ENCODE data around the gene CTIF.

The CTIF gene

DNA sequence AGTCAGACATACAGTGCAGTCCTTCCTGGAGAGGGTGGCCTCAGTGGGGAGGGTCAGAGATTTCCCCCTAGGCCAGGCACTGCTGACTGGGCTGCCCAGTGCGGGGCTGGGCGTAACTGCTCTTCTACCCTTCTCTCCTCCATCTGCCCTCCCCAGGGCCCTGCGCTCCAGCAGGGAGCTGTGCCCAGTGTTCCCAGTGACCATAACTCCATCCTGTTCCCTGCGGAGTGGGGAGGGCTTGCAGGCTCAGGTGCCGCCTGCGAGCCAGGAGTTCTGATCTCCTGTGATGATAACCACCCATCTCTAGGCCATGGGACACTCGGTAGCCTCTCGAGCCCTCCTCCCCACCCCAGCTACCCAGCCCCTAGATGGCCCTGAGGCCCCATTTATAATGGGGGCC is 304.3 kb downstream of the CTIF start:
- Histone ChIP-seq H3K27ac (ENCODE audit: low read length) (no peak overlapping the region), H3K4me3 (ENCODE audit: low read length) (no peak overlapping the region), H3K9ac (ENCODE audit: low read depth, low read length) (no peak overlapping the region), H3K36me3 (ENCODE audit: insufficient read depth, low read depth, low read length) (no peaks in the 10 kb centered on the region), H3K9me3 (ENCODE audit: insufficient read depth, low read depth, low read length) (no peaks in the 10 kb centered on the region), H3K27me3 (ENCODE audit: insufficient read depth, low read length) (no peaks in the 10 kb centered on the region), H3K4me1 (ENCODE audit: insufficient read depth, low read length) (peaks cover 4% of the 10 kb centered on the region; the same call in 1 of the 2 replicates)

DNA sequence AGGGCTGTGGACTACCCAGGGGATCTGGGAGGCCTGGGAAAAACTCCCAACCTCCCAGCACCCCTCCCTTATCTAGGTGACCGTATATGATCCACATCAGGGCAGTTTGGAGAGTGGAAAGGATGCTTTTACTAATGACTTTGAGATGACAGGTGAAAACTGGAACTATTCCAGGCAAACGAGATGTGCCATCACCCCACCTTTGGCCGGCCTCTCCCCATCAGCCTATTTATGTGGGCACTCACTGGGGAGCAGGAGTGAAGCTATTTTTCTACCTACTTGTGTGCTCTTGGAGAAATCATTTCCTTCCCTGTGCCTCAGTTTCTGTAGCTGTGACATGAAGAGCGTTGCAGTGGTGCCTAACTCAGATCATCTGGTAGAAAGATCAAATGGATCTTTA is 304.8 kb downstream of the CTIF start:
- Histone ChIP-seq H3K36me3 (ENCODE audit: insufficient read depth, low read depth, low read length) (no peaks in the 10 kb centered on the region), H3K9ac (ENCODE audit: low read depth, low read length) (no peak overlapping the region), H3K27me3 (ENCODE audit: insufficient read depth, low read length) (no peaks in the 10 kb centered on the region), H3K27ac (ENCODE audit: low read length) (no peak overlapping the region), H3K9me3 (ENCODE audit: insufficient read depth, low read depth, low read length) (no peaks in the 10 kb centered on the region), H3K4me3 (ENCODE audit: low read length) (no peak overlapping the region), H3K4me1 (ENCODE audit: insufficient read depth, low read length) (peaks cover 7% of the 10 kb centered on the region)

DNA sequence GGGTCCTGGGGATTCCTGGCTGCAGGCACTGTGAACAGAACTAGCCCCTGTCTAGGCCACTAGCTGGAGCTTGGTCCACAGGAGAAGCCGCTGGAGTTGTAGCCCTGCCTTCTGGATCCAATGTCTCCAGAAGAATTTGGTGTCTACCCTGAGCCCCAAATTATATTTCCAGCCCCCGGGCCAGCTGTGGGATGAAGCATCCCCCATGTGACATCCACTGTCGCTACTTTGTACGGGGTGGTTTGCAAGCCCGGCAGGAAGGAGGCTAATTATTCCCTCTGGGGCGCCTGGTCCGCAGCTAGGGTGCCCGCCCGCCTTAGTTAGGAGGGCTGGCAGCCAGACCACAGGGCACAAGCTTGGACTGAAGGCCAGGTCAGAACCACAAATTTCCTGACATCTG is 305.4 kb downstream of the CTIF start:
- Histone ChIP-seq H3K9ac (ENCODE audit: low read depth, low read length) (no peak overlapping the region), H3K9me3 (ENCODE audit: insufficient read depth, low read depth, low read length) (no peaks in the 10 kb centered on the region), H3K4me3 (ENCODE audit: low read length) (no peak overlapping the region), H3K27me3 (ENCODE audit: insufficient read depth, low read length) (no peaks in the 10 kb centered on the region), H3K27ac (ENCODE audit: low read length) (no peak overlapping the region), H3K4me1 (ENCODE audit: insufficient read depth, low read length) (peaks cover 8% of the 10 kb centered on the region), H3K36me3 (ENCODE audit: insufficient read depth, low read depth, low read length) (no peaks in the 10 kb centered on the region)

DNA sequence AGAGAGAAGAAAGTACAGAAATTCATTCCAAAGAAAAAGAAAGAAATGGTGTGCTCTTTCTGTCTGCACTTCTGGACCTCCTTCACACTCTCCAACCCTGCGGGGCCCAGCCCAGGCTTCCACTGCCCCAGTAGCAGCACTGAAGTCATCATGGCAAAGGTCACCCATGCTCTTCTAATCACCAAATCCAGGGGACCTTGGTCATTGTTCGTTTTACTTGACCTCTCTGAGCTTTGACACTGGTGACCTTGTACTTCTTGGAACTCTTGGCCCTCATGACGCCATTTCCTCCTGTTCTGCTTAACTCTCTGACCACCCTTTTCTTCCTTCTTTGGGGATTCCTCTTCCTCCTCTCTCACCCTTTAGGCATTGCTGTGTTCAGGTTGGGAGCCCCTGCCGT is 306.3 kb downstream of the CTIF start:
- Histone ChIP-seq H3K4me3 (ENCODE audit: low read length) (no peak overlapping the region), H3K27me3 (ENCODE audit: insufficient read depth, low read length) (no peaks in the 10 kb centered on the region), H3K36me3 (ENCODE audit: insufficient read depth, low read depth, low read length) (no peaks in the 10 kb centered on the region), H3K27ac (ENCODE audit: low read length) (no peak overlapping the region), H3K4me1 (ENCODE audit: insufficient read depth, low read length) (peaks cover 8% of the 10 kb centered on the region), H3K9ac (ENCODE audit: low read depth, low read length) (no peak overlapping the region), H3K9me3 (ENCODE audit: insufficient read depth, low read depth, low read length) (no peaks in the 10 kb centered on the region)

DNA sequence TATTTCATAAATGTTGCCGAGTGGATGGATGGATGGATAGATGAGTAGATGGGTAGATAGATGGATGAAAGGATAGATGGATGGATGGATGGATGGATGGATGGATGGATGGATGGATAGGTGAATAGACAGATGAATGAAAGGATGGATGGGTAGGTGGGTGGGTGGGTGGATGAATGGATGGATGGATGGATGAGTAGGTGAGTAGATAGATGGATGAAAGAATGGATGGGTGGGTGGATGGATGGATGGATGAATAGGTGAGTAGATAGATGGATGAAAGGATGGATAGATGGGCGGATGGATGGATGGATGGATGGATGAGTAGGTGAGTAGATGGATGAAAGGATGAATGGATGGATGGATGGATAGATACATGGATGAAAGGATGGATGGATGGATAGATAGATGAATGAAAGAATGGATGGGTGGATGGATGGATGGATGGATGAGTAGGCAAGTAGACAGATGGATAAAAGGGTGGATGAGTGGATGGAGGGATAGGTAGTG is 307.6 kb downstream of the CTIF start:
- no peaks in the 10 kb centered on the region for H3K27me3 ChIP-seq (ENCODE audit: insufficient read depth, low read length)
- no peaks in the 10 kb centered on the region for H3K9me3 ChIP-seq (ENCODE audit: insufficient read depth, low read depth, low read length)
- H3K9ac ChIP-seq (ENCODE audit: low read depth, low read length) = no peak overlapping the region
- no peak overlapping the region for H3K4me3 ChIP-seq (ENCODE audit: low read length)
- H3K36me3 ChIP-seq (ENCODE audit: insufficient read depth, low read depth, low read length) = no peaks in the 10 kb centered on the region
- H3K27ac ChIP-seq (ENCODE audit: low read length) = no peak overlapping the region
- H3K4me1 ChIP-seq (ENCODE audit: insufficient read depth, low read length) = peaks cover 18% of the 10 kb centered on the region

DNA sequence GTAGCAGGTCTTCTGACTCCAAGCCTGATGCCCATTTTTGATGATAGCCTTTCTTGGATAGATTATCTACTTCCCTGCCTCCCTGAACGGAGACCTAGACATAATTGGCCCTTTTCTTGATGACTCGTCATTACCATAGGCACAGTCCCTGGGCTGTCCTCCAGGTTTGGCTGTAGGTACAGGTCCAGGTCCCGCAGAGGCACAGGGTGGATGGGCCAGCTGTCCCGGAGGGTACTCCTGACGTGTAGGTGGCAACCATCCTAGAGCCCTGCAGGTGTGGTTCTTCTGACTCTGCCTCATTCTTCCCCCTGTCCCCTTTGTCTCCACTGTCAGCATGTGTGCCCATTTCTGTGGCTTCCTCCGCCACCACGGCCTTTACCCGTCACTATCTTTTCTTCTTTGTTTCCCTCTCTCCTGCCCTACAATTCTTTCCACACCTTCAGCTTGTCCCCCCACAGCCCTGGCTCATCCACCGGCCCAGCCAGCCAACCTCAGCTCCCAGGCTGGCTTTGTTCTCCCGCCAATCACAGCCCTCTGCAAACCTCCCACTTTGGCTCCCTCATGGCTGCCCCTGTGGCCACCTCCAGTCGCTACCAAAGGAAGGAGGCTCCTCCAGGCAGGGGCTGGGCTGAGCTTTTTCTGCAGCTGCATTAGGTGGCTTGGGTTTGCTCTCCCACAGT is 309.1 kb downstream of the CTIF start:
- Histone ChIP-seq H3K9ac (ENCODE audit: low read depth, low read length) (no peak overlapping the region), H3K4me3 (ENCODE audit: low read length) (no peak overlapping the region), H3K9me3 (ENCODE audit: insufficient read depth, low read depth, low read length) (no peaks in the 10 kb centered on the region), H3K27me3 (ENCODE audit: insufficient read depth, low read length) (no peaks in the 10 kb centered on the region), H3K36me3 (ENCODE audit: insufficient read depth, low read depth, low read length) (no peaks in the 10 kb centered on the region), H3K27ac (ENCODE audit: low read length) (no peak overlapping the region), H3K4me1 (ENCODE audit: insufficient read depth, low read length) (peaks cover 16% of the 10 kb centered on the region)

DNA sequence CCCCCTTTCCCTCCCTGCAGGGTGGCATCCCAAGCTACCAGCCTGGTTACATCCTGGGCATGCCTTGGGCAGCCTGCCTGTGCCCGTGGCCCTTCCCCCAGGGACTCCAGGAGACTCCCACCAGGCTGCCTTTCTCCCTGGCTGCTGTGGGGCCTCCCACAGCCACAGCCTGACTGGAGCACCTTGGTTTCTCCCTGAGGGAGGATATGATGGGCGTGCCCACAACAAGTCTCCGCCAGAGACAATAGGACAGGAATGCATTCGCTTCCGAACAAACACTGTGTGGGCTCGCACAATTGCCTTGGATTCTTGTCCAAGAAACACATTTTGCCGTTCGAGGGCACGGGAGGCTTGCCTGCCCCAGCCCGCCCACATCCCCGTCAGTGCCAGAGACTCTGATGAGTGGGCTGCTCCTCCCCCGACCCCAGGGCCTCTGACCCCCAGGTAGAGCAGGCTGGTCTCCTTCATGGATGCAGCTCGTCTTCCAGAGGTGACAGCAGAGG is 309.9 kb downstream of the CTIF start:
- Histone ChIP-seq H3K9me3 (ENCODE audit: insufficient read depth, low read depth, low read length) (no peaks in the 10 kb centered on the region), H3K4me3 (ENCODE audit: low read length) (no peak overlapping the region), H3K27me3 (ENCODE audit: insufficient read depth, low read length) (no peaks in the 10 kb centered on the region), H3K9ac (ENCODE audit: low read depth, low read length) (no peak overlapping the region), H3K27ac (ENCODE audit: low read length) (no peak overlapping the region), H3K36me3 (ENCODE audit: insufficient read depth, low read depth, low read length) (no peaks in the 10 kb centered on the region), H3K4me1 (ENCODE audit: insufficient read depth, low read length) (peaks cover 16% of the 10 kb centered on the region)

DNA sequence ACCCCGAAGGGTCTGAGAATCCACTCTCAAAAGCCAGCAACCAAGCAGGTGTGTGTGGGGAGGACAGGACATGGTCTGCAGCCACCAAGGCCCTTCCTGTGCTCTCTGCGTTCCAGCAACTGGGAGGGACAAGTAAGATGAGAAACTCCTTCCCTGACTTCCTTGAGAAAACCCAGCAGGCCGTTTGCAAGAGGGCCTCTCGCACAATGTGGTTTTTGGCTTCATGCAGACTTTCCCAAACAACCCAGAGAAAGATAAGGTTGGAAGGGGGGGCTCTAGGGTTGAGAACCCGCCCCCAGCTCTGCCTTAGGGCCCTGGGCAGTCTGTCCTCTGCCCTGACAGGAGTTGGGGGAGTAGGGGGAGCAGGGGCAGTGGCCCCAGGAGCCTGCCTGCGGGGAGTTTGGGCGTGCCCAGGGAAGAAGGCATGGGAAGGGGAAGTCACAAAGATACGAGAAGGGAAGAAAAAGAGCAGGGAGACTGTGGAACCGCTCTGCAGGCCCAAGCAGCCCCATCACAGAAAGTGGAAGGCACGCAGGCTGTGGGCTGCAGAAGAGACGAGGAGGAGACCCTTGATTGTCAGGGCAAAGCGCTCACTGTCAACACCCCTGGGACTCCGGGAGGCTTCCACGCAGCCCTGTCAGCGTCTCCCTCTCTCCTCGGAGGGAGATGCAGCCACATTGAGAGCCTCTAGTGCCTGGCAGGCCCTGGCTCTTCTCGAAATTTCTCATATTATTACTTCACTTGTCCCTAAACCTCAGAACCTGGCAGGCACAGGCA is 312.2 kb downstream of the CTIF start:
- H3K27ac ChIP-seq (ENCODE audit: low read length) = no peak overlapping the region
- no peak overlapping the region for H3K4me3 ChIP-seq (ENCODE audit: low read length)
- H3K27me3 ChIP-seq (ENCODE audit: insufficient read depth, low read length) = no peaks in the 10 kb centered on the region
- no peaks in the 10 kb centered on the region for H3K36me3 ChIP-seq (ENCODE audit: insufficient read depth, low read depth, low read length)
- H3K9me3 ChIP-seq (ENCODE audit: insufficient read depth, low read depth, low read length) = no peaks in the 10 kb centered on the region
- peaks cover 16% of the 10 kb centered on the region for H3K4me1 ChIP-seq (ENCODE audit: insufficient read depth, low read length)
- no peak overlapping the region for H3K9ac ChIP-seq (ENCODE audit: low read depth, low read length)

DNA sequence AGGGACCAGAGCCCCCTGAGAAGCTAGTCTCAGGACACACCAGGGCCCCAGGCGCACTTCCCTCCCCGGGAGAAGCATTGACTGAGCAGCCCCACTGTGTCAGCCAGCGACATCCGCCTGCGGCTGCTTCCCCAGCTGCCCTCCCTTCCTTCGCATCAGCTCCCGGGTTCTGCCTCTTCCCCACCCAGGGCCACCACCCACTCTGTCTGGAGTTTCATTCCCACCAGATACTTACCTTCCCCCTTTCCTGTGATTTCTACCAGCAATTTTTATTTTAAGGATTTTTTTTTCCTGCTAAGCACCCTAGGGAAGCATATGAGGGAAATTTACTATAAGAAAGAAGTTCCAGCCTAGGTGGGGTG is 312.7 kb downstream of the CTIF start:
- H3K27me3 ChIP-seq (ENCODE audit: insufficient read depth, low read length) = no peaks in the 10 kb centered on the region
- H3K4me3 ChIP-seq (ENCODE audit: low read length) = no peak overlapping the region
- no peaks in the 10 kb centered on the region for H3K36me3 ChIP-seq (ENCODE audit: insufficient read depth, low read depth, low read length)
- H3K9ac ChIP-seq (ENCODE audit: low read depth, low read length) = no peak overlapping the region
- H3K4me1 ChIP-seq (ENCODE audit: insufficient read depth, low read length) = peaks cover 16% of the 10 kb centered on the region
- no peaks in the 10 kb centered on the region for H3K9me3 ChIP-seq (ENCODE audit: insufficient read depth, low read depth, low read length)
- no peak overlapping the region for H3K27ac ChIP-seq (ENCODE audit: low read length)

DNA sequence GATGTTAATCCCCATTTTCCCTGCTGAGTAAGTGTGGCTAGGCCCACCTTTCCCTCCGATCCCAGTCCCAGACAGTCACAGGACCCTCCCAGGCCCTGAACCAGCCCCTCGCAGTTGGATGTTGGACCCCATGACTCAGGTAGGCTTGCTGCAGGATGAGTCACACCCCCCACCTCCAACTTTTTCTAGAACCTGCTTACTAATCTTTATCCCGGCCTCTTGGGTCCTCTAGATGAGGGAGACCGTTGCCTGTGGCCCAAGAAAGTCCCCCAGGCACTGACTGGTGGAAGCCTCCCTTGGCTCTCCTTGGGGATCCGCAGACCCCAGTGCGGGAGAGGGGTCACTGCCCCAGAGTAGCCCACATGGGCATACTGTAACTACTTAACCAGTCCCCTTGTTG is 313.5 kb downstream of the CTIF start:
- Histone ChIP-seq H3K4me1 (ENCODE audit: insufficient read depth, low read length) (peaks cover 16% of the 10 kb centered on the region), H3K9me3 (ENCODE audit: insufficient read depth, low read depth, low read length) (no peaks in the 10 kb centered on the region), H3K36me3 (ENCODE audit: insufficient read depth, low read depth, low read length) (no peaks in the 10 kb centered on the region), H3K27ac (ENCODE audit: low read length) (no peak overlapping the region), H3K27me3 (ENCODE audit: insufficient read depth, low read length) (no peaks in the 10 kb centered on the region), H3K9ac (ENCODE audit: low read depth, low read length) (no peak overlapping the region), H3K4me3 (ENCODE audit: low read length) (no peak overlapping the region)

DNA sequence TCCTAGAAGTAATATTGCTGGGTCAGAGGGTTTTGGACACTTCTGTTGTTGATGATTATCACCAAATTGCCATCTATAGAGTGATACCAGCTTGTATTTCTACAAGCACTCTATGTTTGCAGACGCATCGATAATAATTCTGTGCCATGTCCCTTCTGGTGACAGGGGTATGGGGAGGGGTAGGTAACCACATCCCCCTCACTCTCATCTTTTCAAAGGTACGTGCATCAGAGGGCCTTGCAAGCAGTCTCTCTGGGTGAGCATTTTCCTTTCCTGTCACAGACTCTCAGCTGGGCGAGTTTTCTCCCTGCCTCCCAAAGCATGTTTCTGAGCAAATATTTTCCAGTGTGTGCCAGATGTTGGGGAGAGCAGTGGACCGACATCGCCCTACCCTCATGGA is 314.0 kb downstream of the CTIF start:
- Histone ChIP-seq H3K9ac (ENCODE audit: low read depth, low read length) (no peak overlapping the region), H3K36me3 (ENCODE audit: insufficient read depth, low read depth, low read length) (no peaks in the 10 kb centered on the region), H3K4me1 (ENCODE audit: insufficient read depth, low read length) (peaks cover 16% of the 10 kb centered on the region), H3K27ac (ENCODE audit: low read length) (no peak overlapping the region), H3K4me3 (ENCODE audit: low read length) (no peak overlapping the region), H3K27me3 (ENCODE audit: insufficient read depth, low read length) (no peaks in the 10 kb centered on the region), H3K9me3 (ENCODE audit: insufficient read depth, low read depth, low read length) (no peaks in the 10 kb centered on the region)

DNA sequence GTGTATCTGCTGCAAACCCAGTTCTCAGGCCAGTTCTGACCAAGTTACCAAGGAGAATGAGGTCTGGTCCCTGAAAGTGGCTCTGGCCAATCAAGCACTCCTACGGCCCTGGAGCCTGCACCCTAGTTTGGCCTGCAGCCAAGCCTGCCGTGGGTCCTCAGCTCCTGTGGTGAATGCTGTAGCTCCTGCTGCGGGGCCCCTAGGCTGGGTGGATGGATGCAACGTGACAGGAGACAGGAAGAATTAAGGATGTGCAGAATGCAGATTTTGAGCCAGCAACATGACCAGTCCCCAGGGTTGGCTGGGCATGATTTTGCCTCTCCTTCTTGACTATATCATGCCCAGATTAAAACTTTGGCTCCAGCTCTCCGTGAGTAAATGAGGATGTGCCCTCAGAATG is 314.8 kb downstream of the CTIF start:
- Histone ChIP-seq H3K27me3 (ENCODE audit: insufficient read depth, low read length) (no peaks in the 10 kb centered on the region), H3K9me3 (ENCODE audit: insufficient read depth, low read depth, low read length) (no peaks in the 10 kb centered on the region), H3K4me3 (ENCODE audit: low read length) (no peak overlapping the region), H3K36me3 (ENCODE audit: insufficient read depth, low read depth, low read length) (no peaks in the 10 kb centered on the region), H3K4me1 (ENCODE audit: insufficient read depth, low read length) (peaks cover 13% of the 10 kb centered on the region), H3K27ac (ENCODE audit: low read length) (no peak overlapping the region), H3K9ac (ENCODE audit: low read depth, low read length) (no peak overlapping the region)

Data from iPS-20b (cell line).